ENCODE measurements around the gene CREB5. TPM values are rescaled to one million over a fixed set of nuclear protein-coding genes. Genes with fewer than 3 reads are reported as not detected.

CREB5 gene
- total RNA-seq, 1 donor from 2014 or later = 10.3 TPM

- no peaks in the 10 kb centered on the region for H3K9me3 ChIP-seq
- H3K4me1 ChIP-seq = no peaks in the 10 kb centered on the region
- no peak for TF ChIP-seq CTCF (IDR thresholded peaks at IDR 0.05)
- H3K27ac ChIP-seq = no peak overlapping the region
- DNase-seq (no peak), ATAC-seq (peak; percentile 25 to 31)
- H3K36me3 ChIP-seq = no peaks in the 10 kb centered on the region
- no peak overlapping the region for H3K4me3 ChIP-seq
- H3K27me3 ChIP-seq (ENCODE audit: low read depth) = no peaks in the 10 kb centered on the region
- intact Hi-C loops (cut with DNase I) = no loop called here
These were observed 418.5 kb downstream of the CREB5 start for GRCh38 chr7:28830846-28831245.

- ATAC-seq (no peak), DNase-seq (no peak)
- Histone ChIP-seq H3K9me3 (no peaks in the 10 kb centered on the region), H3K27ac (no peak overlapping the region), H3K4me1 (no peaks in the 10 kb centered on the region), H3K36me3 (no peaks in the 10 kb centered on the region), H3K4me3 (no peak overlapping the region), H3K27me3 (ENCODE audit: low read depth) (no peaks in the 10 kb centered on the region)
- intact Hi-C loops (cut with DNase I) = no loop called here
- TF ChIP-seq CTCF (IDR thresholded peaks at IDR 0.05) = no peak
These were observed 420.4 kb downstream of the CREB5 start for GRCh38 chr7:28832669-28833068.

- intact Hi-C loops (cut with DNase I) = no loop called here
- DNase-seq = no peak
- Histone ChIP-seq H3K36me3 (no peaks in the 10 kb centered on the region), H3K27ac (no peak overlapping the region), H3K4me1 (peaks cover 8% of the 10 kb centered on the region), H3K27me3 (ENCODE audit: low read depth) (no peaks in the 10 kb centered on the region), H3K9me3 (no peaks in the 10 kb centered on the region), H3K4me3 (no peak overlapping the region)
- TF ChIP-seq CTCF (IDR thresholded peaks at IDR 0.05) = no peak
- ATAC-seq = no peak
These were observed 423.5 kb downstream of the CREB5 start for GRCh38 chr7:28835800-28836199.

- DNase-seq (no peak), ATAC-seq (no peak)
- intact Hi-C loops (cut with DNase I) = no loop called here
- Histone ChIP-seq H3K4me1 (peaks cover 8% of the 10 kb centered on the region), H3K4me3 (no peak overlapping the region), H3K9me3 (no peaks in the 10 kb centered on the region), H3K27ac (no peak overlapping the region), H3K36me3 (no peaks in the 10 kb centered on the region), H3K27me3 (ENCODE audit: low read depth) (no peaks in the 10 kb centered on the region)
- no peak for TF ChIP-seq CTCF (IDR thresholded peaks at IDR 0.05)
These were observed 424.4 kb downstream of the CREB5 start for GRCh38 chr7:28836716-28837115.

DNA sequence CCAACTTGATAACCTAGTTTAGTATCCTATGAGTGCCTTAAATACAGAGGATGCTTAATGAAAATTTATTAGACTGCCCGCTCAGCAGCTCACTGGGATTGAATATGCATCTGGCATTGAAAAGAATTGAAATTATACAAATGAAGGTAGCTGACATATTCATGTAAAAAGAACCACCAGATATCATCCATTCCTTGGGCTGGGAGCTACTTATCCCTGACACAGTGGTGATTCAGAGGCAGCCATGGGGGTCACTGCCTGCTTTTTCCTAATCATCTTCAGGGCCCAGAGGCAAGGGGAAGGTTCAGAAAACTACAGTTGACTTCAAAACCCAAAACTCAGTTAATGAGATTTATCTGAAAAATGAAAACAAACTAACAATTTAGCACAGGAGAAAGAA, 424.9 kb downstream of the CREB5 start:
- H3K36me3 ChIP-seq = no peaks in the 10 kb centered on the region
- ATAC-seq (no peak), DNase-seq (no peak)
- TF ChIP-seq CTCF (IDR thresholded peaks at IDR 0.05) = no peak
- H3K27me3 ChIP-seq (ENCODE audit: low read depth) = no peaks in the 10 kb centered on the region
- peaks cover 8% of the 10 kb centered on the region for H3K4me1 ChIP-seq
- no peak overlapping the region for H3K4me3 ChIP-seq
- no peaks in the 10 kb centered on the region for H3K9me3 ChIP-seq
- no peak overlapping the region for H3K27ac ChIP-seq
- intact Hi-C loops (cut with DNase I) = no loop called here

DNA sequence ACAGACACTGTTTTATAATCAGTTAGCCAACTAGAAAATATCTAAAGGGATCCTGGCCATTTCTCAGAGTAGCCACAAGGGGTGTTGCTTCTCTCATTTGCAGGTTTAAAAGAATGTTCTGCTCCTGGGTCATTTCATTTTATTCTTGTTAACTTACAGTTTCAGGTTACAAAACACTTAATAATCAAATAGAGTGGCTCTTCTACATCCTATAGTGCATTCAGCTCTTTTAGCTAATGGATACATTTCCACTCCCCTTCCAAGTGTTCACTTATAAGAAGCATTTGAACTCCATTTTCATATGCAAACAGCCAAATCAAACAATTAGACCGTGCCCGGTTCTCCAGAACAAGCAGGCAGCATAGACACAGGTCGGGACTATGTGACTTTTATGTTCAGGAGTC, 428.3 kb downstream of the CREB5 start:
- Histone ChIP-seq H3K4me1 (peaks cover 8% of the 10 kb centered on the region), H3K27ac (no peak overlapping the region), H3K9me3 (no peaks in the 10 kb centered on the region), H3K4me3 (no peak overlapping the region), H3K36me3 (no peaks in the 10 kb centered on the region), H3K27me3 (ENCODE audit: low read depth) (no peaks in the 10 kb centered on the region)
- peak; percentile 46 for TF ChIP-seq CTCF (IDR thresholded peaks at IDR 0.05)
- intact Hi-C loops (cut with DNase I) = no loop called here
- ATAC-seq (peak; percentile 54 to 56), DNase-seq (no peak)

Data from lower lobe of right lung (tissue), 2 donors.